ENCODE results near the gene SFN.
"Not testable (repeated sequence)": the region's sequence is repeated elsewhere in the genome, so short reads cannot be mapped to it uniquely, and the experiment has no call there.

Gene SFN

GRCh38 chr1:26839779-26840178 is 23.2 kb upstream of the SFN start:
- no peak for DNase-seq

- DNase-seq: no peak
These were observed 18.3 kb upstream of the SFN start for GRCh38 chr1:26844424-26845196.

- DNase-seq: not testable (repeated sequence)
These were observed 15.1 kb upstream of the SFN start for GRCh38 chr1:26847826-26848225.

GRCh38 chr1:26848499-26848898 is 14.4 kb upstream of the SFN start:
- no peak for DNase-seq

- DNase-seq: no peak
These were observed 13.8 kb upstream of the SFN start for GRCh38 chr1:26848941-26849774.

- no peak for DNase-seq
These were observed 11.8 kb upstream of the SFN start for GRCh38 chr1:26851106-26851684.

- no peak for DNase-seq
These were observed 10.2 kb upstream of the SFN start for GRCh38 chr1:26852701-26853100.

GRCh38 chr1:26853156-26853555 is 9.8 kb upstream of the SFN start:
- no peak for DNase-seq

GRCh38 chr1:26853600-26853999 is 9.3 kb upstream of the SFN start:
- no peak for DNase-seq

- no peak for DNase-seq
These were observed 8.0 kb upstream of the SFN start for GRCh38 chr1:26854906-26855305.

GRCh38 chr1:26855636-26856035 is 7.3 kb upstream of the SFN start:
- no peak for DNase-seq

GRCh38 chr1:26856181-26856580 is 6.8 kb upstream of the SFN start:
- DNase-seq: no peak

GRCh38 chr1:26856604-26857469 is 6.1 kb upstream of the SFN start:
- DNase-seq: no peak

- DNase-seq: no peak
These were observed 5.4 kb upstream of the SFN start for GRCh38 chr1:26857473-26858060.

GRCh38 chr1:26858160-26858559 is 4.8 kb upstream of the SFN start:
- DNase-seq: no peak

- DNase-seq: no peak
These were observed 3.9 kb upstream of the SFN start for GRCh38 chr1:26858891-26859640.

- DNase-seq: no peak
These were observed 1.7 kb upstream of the SFN start for GRCh38 chr1:26861286-26861701.

GRCh38 chr1:26861889-26862378 is 1.0 kb upstream of the SFN start:
- no peak for DNase-seq

- no peak for DNase-seq
These were observed 732 bp downstream of the SFN start for GRCh38 chr1:26863685-26864077.

- peak; percentile 89 for DNase-seq
These were observed 1.9 kb downstream of the SFN start for GRCh38 chr1:26864610-26865480.
